GM18520 (cell line): Measurements from ENCODE around the gene NEU2.
A peak's percentile ranks its signal among the peaks of the same experiment; 100 is the strongest.

Experiments
- ATAC-seq: cut with Tn5 transposase; IDR thresholded peaks from one replicate; pipeline ENCODE4 v1.9.1; 2021; ENCODE audit not compliant: unreplicated experiment

Gene NEU2

GRCh38 chr2:233075141-233075965 lies 42.9 kb downstream of the NEU2 start:
- no peak for ATAC-seq

DNA sequence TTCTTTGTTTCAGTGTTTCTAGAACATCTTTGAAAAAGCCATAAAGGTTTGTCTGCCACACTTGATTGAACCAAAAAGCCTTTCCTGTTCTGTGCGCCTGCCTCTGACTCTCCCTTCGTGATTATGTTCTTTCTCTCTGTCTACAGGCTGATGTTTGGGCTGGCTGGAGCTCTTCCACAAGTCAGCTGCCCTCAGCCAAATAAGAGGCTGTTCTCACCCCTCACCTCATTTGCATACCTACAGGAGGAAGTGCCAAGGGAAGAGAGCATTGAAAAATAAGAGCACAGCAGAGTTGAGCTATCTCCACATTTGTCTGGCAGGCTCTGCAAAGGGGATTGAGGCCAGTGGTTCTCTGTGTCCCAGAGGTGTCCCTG lies 43.5 kb downstream of the NEU2 start:
- ATAC-seq = no peak

DNA sequence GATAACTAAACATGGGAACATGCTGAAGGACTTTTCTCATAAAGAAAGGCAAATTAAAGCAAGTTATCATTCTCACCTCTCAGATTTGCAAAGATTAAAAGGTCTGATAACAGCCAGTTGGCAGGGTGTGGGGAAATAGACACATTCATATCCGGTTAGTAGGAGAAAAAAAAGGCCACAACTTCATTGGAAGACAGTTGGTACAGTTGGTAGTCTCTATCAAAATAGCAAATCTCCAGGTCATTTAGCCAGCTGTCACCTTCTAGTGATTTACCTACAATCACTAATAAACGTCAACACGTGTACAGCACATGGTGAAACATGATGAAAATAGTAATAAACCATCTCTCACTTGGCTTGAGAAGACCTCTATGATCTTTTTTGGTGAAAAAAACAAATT lies 44.3 kb downstream of the NEU2 start:
- no peak for ATAC-seq

DNA sequence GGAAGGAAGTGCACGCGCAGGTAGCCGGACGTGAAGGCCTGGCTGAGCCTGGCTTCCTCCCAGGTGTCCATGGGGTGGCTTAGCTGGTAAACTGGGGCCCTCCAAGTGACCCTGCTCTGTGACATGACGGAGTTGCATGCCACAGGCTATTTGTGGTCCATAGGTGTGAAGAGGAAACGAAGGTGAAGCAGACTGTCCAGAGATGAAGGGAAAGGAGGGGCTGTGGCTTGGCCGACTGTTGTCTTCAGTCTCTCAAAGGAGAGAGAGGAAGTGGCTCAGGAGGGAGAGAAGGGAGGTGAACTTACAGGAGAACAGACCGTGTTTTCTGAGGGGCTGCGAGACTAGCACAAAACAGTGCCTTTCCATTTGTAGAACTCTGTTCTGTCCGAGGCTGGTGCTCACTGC lies 47.0 kb downstream of the NEU2 start:
- ATAC-seq = peak; percentile 41

DNA sequence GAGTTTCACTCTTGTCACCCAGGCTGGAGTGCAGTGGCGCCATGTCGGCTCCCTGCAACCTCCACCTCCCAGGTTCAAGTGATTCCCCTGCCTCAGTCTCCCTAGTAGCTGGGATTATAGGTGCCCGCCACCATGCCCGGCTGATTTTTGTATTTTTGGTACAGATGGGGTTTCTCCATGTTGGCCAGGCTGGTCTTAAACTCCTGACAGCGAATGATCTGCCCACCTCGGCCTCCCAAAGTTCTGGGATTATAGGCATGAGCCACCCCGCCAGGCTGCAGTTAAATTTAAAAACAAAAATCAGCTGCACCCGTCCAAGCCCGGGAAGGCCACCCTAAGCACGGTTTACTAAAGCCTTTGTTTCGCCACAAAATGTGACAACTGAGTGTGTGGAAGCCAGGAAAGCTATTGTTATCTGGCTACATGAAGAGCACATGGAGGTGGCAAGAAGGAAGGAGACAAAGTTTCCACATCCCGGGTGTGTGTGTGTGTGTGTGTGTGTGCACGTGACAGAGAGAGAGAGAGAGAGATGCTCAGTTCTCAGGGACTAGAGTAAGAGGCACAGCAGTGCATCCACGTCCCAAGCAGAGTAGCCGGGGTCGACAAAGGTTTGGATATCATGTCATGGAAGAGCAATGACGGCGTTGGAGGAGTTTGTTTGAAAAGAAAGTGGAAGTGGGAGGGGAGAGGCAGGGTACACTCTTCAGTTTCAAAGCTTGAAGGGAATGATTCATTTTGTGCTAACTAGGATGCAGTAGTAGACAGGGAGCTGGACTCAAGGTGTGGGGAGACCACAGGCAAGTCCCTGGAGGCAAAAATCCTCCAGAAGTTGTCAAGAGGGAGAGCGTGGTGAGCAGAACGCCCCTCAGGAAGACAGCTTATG lies 47.7 kb downstream of the NEU2 start:
- ATAC-seq = no peak

- ATAC-seq = no peak
Measured at GRCh38 chr2:233080836-233081229, 48.4 kb downstream of the NEU2 start.

GRCh38 chr2:233081232-233081730 lies 48.8 kb downstream of the NEU2 start:
- ATAC-seq = no peak

- no peak for ATAC-seq
Measured at GRCh38 chr2:233081731-233082221, 49.3 kb downstream of the NEU2 start.

DNA sequence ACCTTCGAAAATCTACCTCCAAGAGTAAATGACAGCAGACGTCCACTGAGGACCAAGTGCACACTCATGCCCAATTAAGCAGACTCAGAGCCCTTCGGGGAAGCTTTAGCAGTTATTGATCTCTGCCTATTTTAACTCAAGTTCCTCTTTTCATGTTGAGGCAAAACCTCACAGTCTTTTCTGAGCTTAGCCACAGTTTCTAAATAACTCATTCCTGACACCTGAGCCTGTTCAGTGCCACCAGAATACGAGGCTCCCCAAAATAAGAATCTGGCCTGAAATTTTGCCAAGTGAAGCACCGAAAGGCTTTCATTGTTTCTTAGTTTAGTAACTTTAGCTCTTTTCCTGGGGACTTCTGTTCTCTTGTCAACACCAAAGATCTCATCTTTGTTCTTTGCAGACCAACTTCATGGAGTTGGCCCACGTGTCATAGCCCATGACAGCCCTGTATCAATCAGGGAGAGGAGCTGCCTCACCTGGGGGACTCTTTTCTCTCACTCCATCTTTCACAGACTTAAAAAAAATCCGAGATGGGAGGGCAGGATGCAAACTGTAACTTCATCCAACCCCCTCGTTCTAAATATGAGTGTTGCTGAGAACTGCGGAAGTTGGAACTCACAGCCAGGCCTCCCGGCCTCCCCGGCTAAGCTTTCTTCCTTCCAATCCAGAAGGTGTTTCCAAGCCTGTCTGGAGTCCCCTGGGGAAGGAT lies 49.9 kb downstream of the NEU2 start:
- ATAC-seq = peak; percentile 33

DNA sequence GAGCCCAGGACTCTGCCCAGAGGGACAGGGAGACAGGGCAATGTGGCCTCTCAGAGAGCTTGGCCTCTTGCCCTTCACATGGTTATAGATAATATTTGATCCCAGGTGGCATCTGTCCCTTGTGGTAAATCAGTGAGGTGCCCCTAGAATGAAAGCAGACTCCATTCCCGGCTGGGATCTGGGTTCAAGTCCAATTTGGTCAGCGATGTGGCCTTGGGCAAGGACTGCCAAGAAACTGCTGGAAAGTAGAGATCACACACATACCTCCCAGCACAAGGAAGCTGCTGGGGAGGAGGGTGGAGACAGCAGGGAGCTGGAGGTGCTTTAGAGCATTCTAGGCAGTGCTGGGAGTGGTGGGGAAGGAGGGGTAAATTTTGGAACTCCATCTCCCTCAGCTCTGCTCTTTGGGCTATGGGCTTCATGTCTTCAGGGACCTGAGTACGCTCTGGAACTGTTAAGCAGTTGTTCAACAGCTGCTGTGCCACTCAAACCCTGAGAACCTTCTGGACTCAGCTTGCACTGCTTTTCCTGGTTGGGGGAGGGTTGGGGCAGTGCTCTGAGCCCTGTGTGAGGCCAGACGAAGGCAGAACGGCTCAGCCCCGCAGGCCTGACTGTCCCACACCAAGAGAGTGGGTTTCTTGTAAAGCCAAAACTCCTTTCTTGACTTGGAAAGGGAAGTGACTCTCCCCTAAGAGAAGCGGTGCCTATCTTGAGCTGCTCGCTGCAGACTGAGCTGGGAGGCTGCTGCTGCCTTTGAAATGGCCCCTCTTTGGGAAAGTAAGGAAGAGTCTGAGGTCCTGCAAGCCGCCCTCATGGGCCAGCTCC lies 50.7 kb downstream of the NEU2 start:
- no peak for ATAC-seq

DNA sequence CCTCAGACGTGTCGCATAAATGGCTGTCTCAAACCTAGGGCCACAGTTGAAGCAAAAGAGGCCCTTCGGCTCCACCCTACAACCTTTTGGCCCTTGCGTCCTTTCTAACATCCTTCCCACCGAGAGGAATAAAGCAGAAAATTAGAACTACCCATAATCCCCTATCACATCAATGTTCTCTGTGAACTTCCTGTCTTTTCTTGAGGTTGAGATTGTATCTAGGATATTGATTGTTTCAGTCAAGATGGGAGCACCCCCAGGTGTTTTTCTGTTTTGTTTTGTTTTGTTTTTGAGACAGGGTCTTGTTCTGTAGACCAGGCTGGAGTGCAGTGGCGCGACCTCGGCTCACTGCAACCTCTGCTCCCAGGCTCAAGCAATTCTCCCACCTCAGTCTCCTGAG lies 51.3 kb downstream of the NEU2 start:
- ATAC-seq = no peak

DNA sequence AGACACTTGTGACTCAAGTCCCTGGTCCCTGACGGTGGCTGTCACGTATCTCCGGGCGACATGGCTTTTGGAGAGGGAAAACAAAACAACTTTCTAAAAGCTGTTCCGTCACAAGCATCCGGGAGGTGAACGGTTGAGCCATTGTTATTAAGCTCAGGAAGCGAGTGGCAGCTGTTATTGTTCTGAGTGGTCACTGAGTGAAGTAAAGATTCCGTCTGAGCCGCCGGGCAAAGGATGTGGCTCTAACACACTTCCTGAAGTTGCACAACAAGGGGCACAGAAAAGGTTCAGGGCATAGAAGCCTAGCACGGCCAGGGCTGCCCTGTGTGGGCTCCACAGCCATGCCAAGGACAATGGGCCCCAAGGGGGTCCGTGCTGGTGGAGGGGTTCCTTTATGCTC lies 52.0 kb downstream of the NEU2 start:
- no peak for ATAC-seq
